Activated CD4-positive, alpha-beta T cell treated with anti-CD3 and anti-CD28 coated beads, Interleukin-2, amount 50 U/mL, for 1 hour (primary cell): ENCODE data around the gene MMP23B.
"Not testable (repeated sequence)": the region's sequence is repeated elsewhere in the genome, so short reads cannot be mapped to it uniquely, and the experiment has no call there.

Experiments used
- DNase-seq: peaks from one replicate; pipeline ENCODE4 v3.0.0-alpha.2; 2020

Gene MMP23B

DNA sequence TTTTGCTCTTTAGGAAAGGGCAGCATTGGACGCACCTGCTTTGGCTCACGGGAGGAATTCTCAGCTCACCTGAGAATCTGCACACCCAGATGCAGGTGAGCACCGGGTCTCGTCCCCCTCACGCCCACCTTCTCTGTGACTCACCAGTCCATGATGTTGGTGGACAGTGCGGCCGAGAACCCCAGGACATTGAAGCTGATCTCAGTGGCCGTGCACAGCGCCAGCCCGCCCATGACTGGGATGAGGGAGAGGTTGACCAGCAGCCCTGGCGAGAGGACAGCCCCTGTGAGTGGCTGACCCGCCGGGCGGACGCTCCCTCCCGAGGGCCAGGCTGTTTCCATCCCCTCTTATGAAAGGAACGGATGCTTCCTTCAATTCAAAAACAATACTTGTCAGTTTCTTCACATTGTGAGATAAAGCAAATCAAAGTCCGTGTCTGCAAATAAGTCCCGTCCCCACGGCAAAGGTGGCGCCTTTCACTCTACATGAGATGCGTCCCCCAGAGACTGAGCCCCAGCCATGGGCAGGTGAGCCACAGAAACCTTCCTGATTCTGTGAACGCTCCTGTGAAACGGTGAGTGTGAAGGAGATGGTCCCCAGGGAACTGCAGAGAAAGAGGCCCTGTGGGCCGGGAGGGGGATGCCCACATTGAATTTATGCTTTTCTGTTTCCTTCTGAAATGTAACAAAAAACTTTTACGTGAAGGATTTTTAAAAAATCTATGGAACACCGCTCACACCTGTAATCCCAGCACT lies 39.6 kb downstream of the MMP23B start:
- DNase-seq = no peak

DNA sequence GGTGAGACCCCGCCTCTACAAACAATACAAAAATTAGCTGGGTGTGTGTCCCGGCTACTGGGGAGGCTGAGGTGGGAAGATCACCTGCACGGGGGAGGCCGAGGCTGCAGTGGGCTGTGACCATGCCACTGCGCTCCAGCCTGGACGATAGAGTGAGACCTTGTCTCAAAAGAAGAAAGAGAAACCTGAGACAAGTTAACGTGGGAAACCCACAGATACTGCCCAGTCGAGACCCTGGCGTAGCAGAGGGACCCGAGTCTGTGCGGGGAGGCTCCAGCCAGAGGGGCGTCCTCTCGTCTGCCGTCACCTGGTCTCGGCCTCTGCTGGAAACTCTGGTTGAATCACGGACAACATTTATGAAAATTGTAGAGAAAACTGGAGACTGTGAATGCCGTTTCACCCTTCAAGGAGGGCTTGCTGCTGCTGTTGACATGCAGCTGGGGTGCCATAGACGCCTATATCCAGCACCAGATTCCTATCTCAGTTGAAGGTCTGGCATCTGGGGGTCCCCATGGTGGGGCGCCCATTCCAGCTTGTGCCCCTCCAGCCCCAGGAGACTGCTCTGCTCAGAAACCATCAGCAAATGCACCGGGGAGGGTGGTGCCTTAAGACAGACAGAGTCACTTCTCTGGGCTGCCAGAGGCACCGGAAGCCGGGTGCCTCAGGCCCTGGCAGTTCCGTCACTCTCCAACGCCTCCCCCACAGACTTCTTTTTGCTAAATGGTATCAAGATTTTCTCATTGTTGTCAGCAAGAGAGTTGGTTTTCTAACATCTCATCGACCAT lies 40.4 kb downstream of the MMP23B start:
- DNase-seq = no peak

- DNase-seq = not testable (repeated sequence)
These were observed 42.8 kb downstream of the MMP23B start for GRCh38 chr1:1674806-1675205.

- not testable (repeated sequence) for DNase-seq
These were observed 43.2 kb downstream of the MMP23B start for GRCh38 chr1:1675218-1675617.

- DNase-seq = not testable (repeated sequence)
These were observed 44.1 kb downstream of the MMP23B start for GRCh38 chr1:1676087-1676486.

DNA sequence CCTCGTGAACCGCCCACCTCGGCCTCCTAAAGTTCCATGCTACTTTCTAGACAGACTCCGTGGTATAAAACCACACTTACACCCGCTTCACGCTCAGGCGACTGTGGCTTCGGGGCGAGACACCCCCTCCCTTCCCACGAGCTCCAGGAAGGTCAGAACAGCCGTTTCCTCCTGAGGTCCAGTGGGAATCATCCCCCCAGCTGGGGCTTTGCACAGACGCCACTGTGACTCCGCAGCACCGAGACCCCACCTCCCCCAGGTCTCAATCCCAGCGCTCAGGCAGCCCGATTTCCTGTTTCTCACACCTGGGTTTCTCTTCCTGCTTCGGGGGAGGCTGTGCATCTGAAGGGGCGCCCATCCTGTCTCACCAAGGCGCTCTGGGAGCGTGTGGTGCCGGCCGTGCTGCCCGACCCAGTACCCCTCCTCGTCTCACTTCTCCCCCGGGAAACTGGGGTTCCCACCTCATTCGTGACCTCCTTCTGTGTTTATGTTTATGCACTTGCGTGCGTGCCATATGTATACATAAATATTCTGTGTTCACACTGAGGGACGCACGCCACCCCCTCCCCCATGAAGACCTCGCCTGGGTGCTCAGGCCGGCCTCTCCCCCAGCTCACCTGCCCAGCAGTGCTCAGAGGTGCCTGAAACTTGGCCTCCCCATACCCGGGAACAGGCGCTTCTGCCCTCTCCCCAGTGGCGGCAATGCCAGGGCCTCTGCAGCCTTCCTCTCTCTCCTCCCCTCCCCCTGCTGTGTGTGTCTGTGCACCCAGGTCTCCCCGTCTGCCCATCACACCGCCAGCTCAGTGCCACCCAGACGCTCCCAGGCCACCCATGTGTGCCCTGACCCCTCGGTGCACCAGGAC lies 46.0 kb downstream of the MMP23B start:
- DNase-seq = peak; percentile 53

GRCh38 chr1:1678581-1679380 lies 46.8 kb downstream of the MMP23B start:
- DNase-seq = no peak

GRCh38 chr1:1680031-1680911 lies 48.3 kb downstream of the MMP23B start:
- DNase-seq = no peak

DNA sequence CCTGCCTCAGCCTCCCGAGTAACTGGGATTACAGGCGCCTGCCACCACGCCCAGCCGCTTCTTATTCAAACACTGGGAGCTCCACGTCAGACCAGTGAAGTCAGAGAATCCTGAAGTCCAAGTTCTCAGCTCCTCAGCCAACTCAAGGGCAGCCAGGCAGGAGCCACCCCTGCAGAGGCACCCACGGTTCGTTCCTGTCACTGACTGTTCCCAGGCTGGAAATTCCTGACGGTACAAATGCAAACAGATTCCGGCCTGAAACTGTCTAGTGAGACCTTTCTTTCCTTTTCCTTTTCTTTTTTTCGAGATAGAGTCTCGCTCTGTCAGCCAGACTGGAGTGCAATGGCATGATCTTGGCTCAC lies 48.9 kb downstream of the MMP23B start:
- DNase-seq = no peak

DNA sequence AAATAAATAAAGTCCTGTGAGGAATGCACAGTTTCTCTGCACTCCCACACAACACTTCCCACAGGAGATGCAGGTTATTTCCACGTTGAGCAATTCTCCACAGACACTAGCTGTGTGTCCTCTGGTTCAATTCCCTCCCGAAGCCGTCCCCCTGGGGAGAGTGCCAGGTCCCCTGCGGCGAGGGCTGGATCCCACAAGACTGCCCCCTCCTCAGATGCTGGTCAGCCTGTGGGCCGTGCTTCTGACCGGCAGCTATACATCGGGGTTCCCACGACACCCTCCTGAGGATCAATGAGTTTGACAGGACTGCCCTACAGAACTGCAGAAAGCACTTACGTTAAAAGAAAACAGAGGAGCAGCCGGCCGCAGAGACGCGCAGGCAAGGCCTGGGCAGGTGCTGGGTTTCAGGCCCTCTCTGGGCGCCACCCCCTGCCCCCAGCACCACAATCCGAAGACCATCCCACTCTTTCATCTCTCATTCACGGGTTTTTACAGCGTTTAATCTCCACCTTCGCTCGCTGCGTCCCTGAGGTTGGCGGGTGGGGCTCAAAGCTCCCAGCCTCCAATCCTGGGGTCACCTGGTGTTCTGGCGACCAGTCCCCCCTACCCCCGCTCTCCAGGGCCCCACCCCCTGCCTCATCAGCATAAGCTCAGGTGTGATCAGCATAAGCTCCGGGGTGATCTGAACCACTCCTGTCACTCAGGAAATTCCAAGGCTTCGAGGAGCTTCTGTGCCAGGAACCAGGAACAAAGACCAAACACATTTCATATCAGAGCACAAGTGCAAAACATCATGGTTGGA lies 51.3 kb downstream of the MMP23B start:
- DNase-seq = no peak
